Brain microvascular endothelial cell (primary cell): ENCODE results near the gene SPDYC.

Source experiments
- DNase-seq: peaks from one replicate; pipeline ENCODE4 v3.0.0-alpha.2; 2020
- H3K27ac ChIP-seq: fragments of 250-450 bp; sonication (Bioruptor Pico); 2 replicates; pipeline ENCODE4 v1.5.1; 2020; ENCODE audit warnings: mild to moderate bottlenecking, moderate library complexity
- H3K27me3 ChIP-seq: fragments of 250-450 bp; sonication (Bioruptor Pico); replicated peaks from 2 replicates; pipeline ENCODE4 v1.5.1; 2020; ENCODE audit warnings: mild to moderate bottlenecking
- H3K36me3 ChIP-seq: fragments of 250-450 bp; sonication (Bioruptor Pico); replicated peaks from 2 replicates; pipeline ENCODE4 v1.5.1; 2020; ENCODE audit warnings: mild to moderate bottlenecking
- H3K4me3 ChIP-seq: 2 replicates; pipeline ENCODE4 v1.5.1; 2011; ENCODE audit warnings: low read depth, mild to moderate bottlenecking, control low read depth, low read length, moderate library complexity
- CTCF ChIP-seq: IDR thresholded peaks from 2 replicates; pipeline ENCODE4 v1.5.1; 2011; ENCODE audit warnings: low read depth, mild to moderate bottlenecking, moderate library complexity, low read length, control low read depth, inconsistent platforms; ENCODE audit errors: missing control alignments
- in situ Hi-C: cut with HindIII; loops from 2 replicates; pipeline ENCODE4 v1.10.0; 2017; ENCODE audit warnings: low sequenced_read_pairs, low pct_ligation_motif_present

The SPDYC gene

GRCh38 chr11:65186701-65187100, 16.7 kb downstream of the SPDYC start:
- no peak overlapping the region for H3K4me3 ChIP-seq
- DNase-seq, result no peak
- H3K27me3 ChIP-seq, result no peaks in the 10 kb centered on the region
- no peak for TF ChIP-seq CTCF
- in situ Hi-C loops, result no loop called here
- H3K36me3 ChIP-seq, result peaks cover 66% of the 10 kb centered on the region
- no peak overlapping the region for H3K27ac ChIP-seq

- no peaks in the 10 kb centered on the region for H3K27me3 ChIP-seq
- no peak overlapping the region for H3K4me3 ChIP-seq
- DNase-seq, result no peak
- no peak overlapping the region for H3K27ac ChIP-seq
- no peak for TF ChIP-seq CTCF
- in situ Hi-C loops, result no loop called here
- H3K36me3 ChIP-seq, result peaks cover 70% of the 10 kb centered on the region
Observed at GRCh38 chr11:65187146-65187675, 17.2 kb downstream of the SPDYC start.

GRCh38 chr11:65187971-65188461, 18.0 kb downstream of the SPDYC start:
- in situ Hi-C loops, result no loop called here
- peaks cover 71% of the 10 kb centered on the region for H3K36me3 ChIP-seq
- TF ChIP-seq CTCF, result no peak

GRCh38 chr11:65188486-65188885, 18.5 kb downstream of the SPDYC start:
- no peak for DNase-seq
- Histone ChIP-seq H3K27ac (no peak overlapping the region), H3K27me3 (no peaks in the 10 kb centered on the region), H3K36me3 (peaks cover 71% of the 10 kb centered on the region), H3K4me3 (no peak overlapping the region)
- TF ChIP-seq CTCF, result no peak
- in situ Hi-C loops, result no loop called here

More at GRCh38 chr11:65187971-65188461, 18.0 kb downstream of the SPDYC start:
- DNase-seq, result no peak
- no peaks in the 10 kb centered on the region for H3K27me3 ChIP-seq
- no peak overlapping the region for H3K4me3 ChIP-seq
- H3K27ac ChIP-seq, result no peak overlapping the region

GRCh38 chr11:65189191-65189590, 19.2 kb downstream of the SPDYC start:
- no peaks in the 10 kb centered on the region for H3K27me3 ChIP-seq
- no peak for DNase-seq
- in situ Hi-C loops, result no loop called here
- no peak for TF ChIP-seq CTCF
- H3K4me3 ChIP-seq, result no peak overlapping the region
- H3K27ac ChIP-seq, result no peak overlapping the region
- H3K36me3 ChIP-seq, result peaks cover 67% of the 10 kb centered on the region

GRCh38 chr11:65194564-65194963, 24.5 kb downstream of the SPDYC start:
- H3K36me3 ChIP-seq, result peaks cover 44% of the 10 kb centered on the region
- H3K27ac ChIP-seq, result no peak overlapping the region
- no peaks in the 10 kb centered on the region for H3K27me3 ChIP-seq
- no peak for TF ChIP-seq CTCF
- DNase-seq, result no peak
- no peak overlapping the region for H3K4me3 ChIP-seq
- in situ Hi-C loops, result no loop called here
